ENCODE measurements around the gene RAP1A.

The RAP1A gene

GRCh38 chr1:111747947-111748346, 128.4 kb downstream of the RAP1A start:
- H3K36me3 ChIP-seq (ENCODE audit: insufficient read depth, low read length) = no peaks in the 10 kb centered on the region
- no peaks in the 10 kb centered on the region for H4K20me1 ChIP-seq (ENCODE audit: insufficient read depth, low read length)
- H3K4me3 ChIP-seq (ENCODE audit: low read depth in 1 of 2, low read length in 2 of 2) = no peak overlapping the region
- H2AFZ ChIP-seq (ENCODE audit: low read depth, low read length) = no peak overlapping the region
- H3K27ac ChIP-seq (ENCODE audit: low read length) = no peak overlapping the region
- no peak overlapping the region for H3K4me2 ChIP-seq (ENCODE audit: insufficient read depth, low read length)
- H3K79me2 ChIP-seq (ENCODE audit: insufficient read depth, low read length) = no peaks in the 10 kb centered on the region
- H3K27me3 ChIP-seq (ENCODE audit: insufficient read depth, low read length, poor library complexity) = no peaks in the 10 kb centered on the region
- no peak for TF ChIP-seq CTCF (IDR thresholded peaks at IDR 0.05; ENCODE audit: borderline replicate concordance, extremely low read depth, low read length, poor library complexity, severe bottlenecking)
- no peak for TF ChIP-seq EZH2 (IDR thresholded peaks at IDR 0.05; ENCODE audit: borderline replicate concordance, low read depth, low read length, severe bottlenecking)
- ATAC-seq (ENCODE audit: insufficient read depth, low read depth) (no peak), DNase-seq (no peak)
- H3K9ac ChIP-seq (ENCODE audit: low read depth, low read length) = no peak overlapping the region
- H3K4me1 ChIP-seq (ENCODE audit: insufficient read depth, low read length) = no peaks in the 10 kb centered on the region
- no peaks in the 10 kb centered on the region for H3K9me3 ChIP-seq (ENCODE audit: insufficient read depth, low read length, severe bottlenecking)

GRCh38 chr1:111749628-111750027, 130.0 kb downstream of the RAP1A start:
- ATAC-seq (ENCODE audit: insufficient read depth, low read depth) = no peak
- DNase-seq = no peak
- Histone ChIP-seq H3K9ac (ENCODE audit: low read depth, low read length) (no peak overlapping the region), H3K36me3 (ENCODE audit: insufficient read depth, low read length) (no peaks in the 10 kb centered on the region), H3K9me3 (ENCODE audit: insufficient read depth, low read length, severe bottlenecking) (no peaks in the 10 kb centered on the region), H2AFZ (ENCODE audit: low read depth, low read length) (no peak overlapping the region), H3K4me1 (ENCODE audit: insufficient read depth, low read length) (peaks cover 8% of the 10 kb centered on the region), H3K27ac (ENCODE audit: low read length) (no peak overlapping the region), H3K27me3 (ENCODE audit: insufficient read depth, low read length, poor library complexity) (no peaks in the 10 kb centered on the region), H3K4me2 (ENCODE audit: insufficient read depth, low read length) (no peak overlapping the region), H3K79me2 (ENCODE audit: insufficient read depth, low read length) (peaks cover 2% of the 10 kb centered on the region), H3K4me3 (ENCODE audit: low read depth in 1 of 2, low read length in 2 of 2) (no peak overlapping the region), H4K20me1 (ENCODE audit: insufficient read depth, low read length) (no peaks in the 10 kb centered on the region)
- no peak for TF ChIP-seq EZH2 (IDR thresholded peaks at IDR 0.05; ENCODE audit: borderline replicate concordance, low read depth, low read length, severe bottlenecking)
- no peak for TF ChIP-seq CTCF (IDR thresholded peaks at IDR 0.05; ENCODE audit: borderline replicate concordance, extremely low read depth, low read length, poor library complexity, severe bottlenecking)

GRCh38 chr1:111750856-111751255, 131.3 kb downstream of the RAP1A start:
- no peak overlapping the region for H2AFZ ChIP-seq (ENCODE audit: low read depth, low read length)
- ATAC-seq (ENCODE audit: insufficient read depth, low read depth) (no peak), DNase-seq (no peak)
- H3K79me2 ChIP-seq (ENCODE audit: insufficient read depth, low read length) = peaks cover 12% of the 10 kb centered on the region
- H3K9ac ChIP-seq (ENCODE audit: low read depth, low read length) = no peak overlapping the region
- no peak for TF ChIP-seq CTCF (IDR thresholded peaks at IDR 0.05; ENCODE audit: borderline replicate concordance, extremely low read depth, low read length, poor library complexity, severe bottlenecking)
- no peak for TF ChIP-seq EZH2 (IDR thresholded peaks at IDR 0.05; ENCODE audit: borderline replicate concordance, low read depth, low read length, severe bottlenecking)
- H3K4me3 ChIP-seq (ENCODE audit: low read depth in 1 of 2, low read length in 2 of 2) = no peak overlapping the region
- no peaks in the 10 kb centered on the region for H3K36me3 ChIP-seq (ENCODE audit: insufficient read depth, low read length)
- no peaks in the 10 kb centered on the region for H3K27me3 ChIP-seq (ENCODE audit: insufficient read depth, low read length, poor library complexity)
- peaks cover 11% of the 10 kb centered on the region for H3K4me1 ChIP-seq (ENCODE audit: insufficient read depth, low read length)
- H3K4me2 ChIP-seq (ENCODE audit: insufficient read depth, low read length) = no peak overlapping the region
- no peak overlapping the region for H3K27ac ChIP-seq (ENCODE audit: low read length)
- H4K20me1 ChIP-seq (ENCODE audit: insufficient read depth, low read length) = no peaks in the 10 kb centered on the region
- no peaks in the 10 kb centered on the region for H3K9me3 ChIP-seq (ENCODE audit: insufficient read depth, low read length, severe bottlenecking)

Measured in DND-41 (cell line).